K562 treated with DMSO at 1 percent for 4 hours (cell line): ENCODE data around the gene TM4SF4. TPM values are rescaled to one million over a fixed set of nuclear protein-coding genes. Genes with fewer than 3 reads are reported as not detected.

ENCODE experiments used
- total RNA-seq: library from RNA; unstranded; fragments of 300-600 nt; gene quantifications from 2 replicates; pipeline ENCODE4 v1.2.3, GENCODE V29; 2022; ENCODE audit not compliant: insufficient read depth

Gene TM4SF4
- total RNA-seq: not detected in 2 replicates

GRCh38 chr3:149474250-149474817 is at the start of gene TM4SF4:
TSS of gene TM4SF4 (plus strand) at chr3:149474697. CDS start at chr3:149474878, 181 bp downstream.

Other genes with a start within 250 kb of the TM4SF4 start
- gene TM4SF18, start 141.1 kb upstream of the TM4SF4 start, total RNA-seq: not detected in 2 replicates
- gene TM4SF1, start 97.0 kb upstream of the TM4SF4 start, total RNA-seq: not detected in 2 replicates
- not detected in 2 replicates for gene WWTR1, start 183.3 kb downstream of the TM4SF4 start, total RNA-seq